Smooth muscle cell (in vitro differentiated cells): Measurements from ENCODE around the gene SLC22A17. TPM values are rescaled to one million over a fixed set of nuclear protein-coding genes. Genes with fewer than 3 reads are reported as not detected.
"Not testable (repeated sequence)": the region's sequence is repeated elsewhere in the genome, so short reads cannot be mapped to it uniquely, and the experiment has no call there.

Experiments used
- DNase-seq: peaks from one replicate; lab custom pipeline; 2025; ENCODE audit not compliant: unreplicated experiment; lab: John Stamatoyannopoulos, UW
- H2AFZ ChIP-seq: fragments of 200-600 bp; sonication (generic); 2 replicates; pipeline ENCODE4 v1.6.0; 2016; ENCODE audit warnings: antibody characterized with exemption, low read depth, mild to moderate bottlenecking
- H3F3A ChIP-seq: fragments of 200-600 bp; sonication (generic); 2 replicates; pipeline ENCODE4 v1.6.0; 2017; ENCODE audit warnings: antibody characterized with exemption, low read depth
- H3K27ac ChIP-seq: fragments of 200-600 bp; sonication (generic); 2 replicates; pipeline ENCODE4 v1.5.1; 2016; ENCODE audit warnings: low read depth, mild to moderate bottlenecking
- H3K27me3 ChIP-seq: fragments of 200-600 bp; sonication (generic); 2 replicates; pipeline ENCODE4 v1.6.1; 2016; ENCODE audit warnings: low read depth, mild to moderate bottlenecking
- H3K36me3 ChIP-seq: fragments of 200-600 bp; sonication (generic); 2 replicates; pipeline ENCODE4 v1.5.1; 2016; ENCODE audit warnings: low read depth
- H3K4me1 ChIP-seq: fragments of 200-600 bp; sonication (generic); 2 replicates; pipeline ENCODE4 v1.5.1; 2016; ENCODE audit warnings: low read depth
- H3K4me2 ChIP-seq: fragments of 200-600 bp; sonication (generic); 2 replicates; pipeline ENCODE4 v1.6.0; 2016; ENCODE audit warnings: mild to moderate bottlenecking
- H3K4me3 ChIP-seq: fragments of 200-600 bp; sonication (generic); 2 replicates; pipeline ENCODE4 v1.5.1; 2016; ENCODE audit warnings: mild to moderate bottlenecking
- H3K79me2 ChIP-seq: fragments of 200-600 bp; sonication (generic); 2 replicates; pipeline ENCODE4 v1.6.0; 2016; ENCODE audit warnings: low read depth, mild to moderate bottlenecking
- H3K9ac ChIP-seq: fragments of 200-600 bp; sonication (generic); 2 replicates; pipeline ENCODE4 v1.6.0; 2016; ENCODE audit warnings: low read depth
- H3K9me3 ChIP-seq: fragments of 200-600 bp; sonication (generic); replicated peaks from 2 replicates; pipeline ENCODE4 v1.5.1; 2016; ENCODE audit warnings: low read depth
- H4K20me1 ChIP-seq: fragments of 200-600 bp; sonication (generic); 2 replicates; pipeline ENCODE4 v1.6.0; 2016; ENCODE audit warnings: low read depth
- WGBS: methylation state at CpG from one replicate; pipeline ENCODE4 v1.1.7; 2016; ENCODE audit warnings: low lambda C conversion rate; 5-methylcytosine and 5-hydroxymethylcytosine counted together
- polyA plus RNA-seq: library from polyadenylated mRNA; unstranded; fragments of >200 nt; fragmentation: Nextera tagmentation; extraction: Ambion mirVana; gene quantifications from 2 replicates; pipeline ENCODE4 v1.2.1, GENCODE V29; 2016
- total RNA-seq: library from RNA; depleted of rRNA; stranded (reverse); fragments of >200 nt; gene quantifications from 2 replicates; pipeline ENCODE4 v1.2.3, GENCODE V29; 2014
- TF ChIP-seq, protein P1 (sequence below): fragments of 200-600 bp; sonication (generic); IDR thresholded peaks from 2 replicates; pipeline ENCODE4 v1.5.1; 2017; ENCODE audit warnings: borderline replicate concordance, mild to moderate bottlenecking, antibody characterized with exemption; ENCODE audit not compliant: insufficient read depth, poor library complexity, severe bottlenecking

SLC22A17 gene
- total and polyA plus RNA-seq, 2 experiments from 2014 or later = 81.0 to 127 TPM

DNA sequence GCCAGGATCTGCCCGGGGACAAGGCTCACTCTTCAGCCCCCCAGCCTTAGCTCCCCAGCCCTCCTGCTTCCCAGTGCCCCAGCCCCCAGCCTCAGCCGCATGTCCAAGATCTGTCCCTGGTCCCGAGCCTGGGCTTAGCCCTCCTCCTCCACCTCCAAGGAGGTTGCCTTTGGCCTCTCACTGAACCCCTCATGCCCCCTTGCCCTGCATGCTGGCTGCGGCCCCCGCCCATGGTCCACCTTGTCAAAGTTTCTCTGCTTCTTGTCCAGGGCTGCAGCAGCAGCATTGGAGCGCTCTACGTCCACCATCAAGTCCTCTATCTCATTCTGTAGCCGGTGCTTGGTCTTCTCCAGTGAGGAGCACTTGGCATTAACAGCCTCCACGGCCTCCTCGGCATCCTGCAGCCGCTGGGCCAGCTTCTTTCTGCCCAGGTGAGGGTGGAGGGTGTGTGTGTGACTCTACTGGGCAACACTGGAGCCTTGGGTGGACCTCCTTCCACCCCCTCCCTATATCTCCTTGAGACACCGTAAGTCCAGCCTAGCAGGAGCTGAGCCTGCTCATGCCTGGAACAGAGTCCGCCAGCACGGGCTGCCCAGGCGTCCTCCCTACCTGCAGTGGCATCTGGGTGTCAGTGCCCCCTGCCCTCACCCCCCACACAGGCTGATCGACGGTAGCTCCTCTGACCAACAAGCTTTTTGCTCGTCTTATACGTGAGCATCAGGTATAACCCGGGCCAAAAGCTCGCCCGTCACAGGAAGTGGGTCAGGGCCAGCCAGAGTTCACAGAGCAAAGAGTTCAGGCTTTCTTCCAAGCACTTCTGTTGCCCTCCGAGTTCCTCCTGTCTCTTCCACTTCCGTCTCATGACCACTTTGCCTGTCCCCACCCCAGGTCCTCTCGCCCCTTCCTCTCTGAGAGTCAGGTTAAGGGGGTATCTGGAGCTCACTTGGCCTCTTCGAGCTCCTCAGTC, 35.5 kb upstream of the SLC22A17 start:
- H3K36me3 ChIP-seq = no peaks in the 10 kb centered on the region
- no peak for DNase-seq
- H3K4me3 ChIP-seq = no peak overlapping the region
- TF ChIP-seq, protein P1, sequence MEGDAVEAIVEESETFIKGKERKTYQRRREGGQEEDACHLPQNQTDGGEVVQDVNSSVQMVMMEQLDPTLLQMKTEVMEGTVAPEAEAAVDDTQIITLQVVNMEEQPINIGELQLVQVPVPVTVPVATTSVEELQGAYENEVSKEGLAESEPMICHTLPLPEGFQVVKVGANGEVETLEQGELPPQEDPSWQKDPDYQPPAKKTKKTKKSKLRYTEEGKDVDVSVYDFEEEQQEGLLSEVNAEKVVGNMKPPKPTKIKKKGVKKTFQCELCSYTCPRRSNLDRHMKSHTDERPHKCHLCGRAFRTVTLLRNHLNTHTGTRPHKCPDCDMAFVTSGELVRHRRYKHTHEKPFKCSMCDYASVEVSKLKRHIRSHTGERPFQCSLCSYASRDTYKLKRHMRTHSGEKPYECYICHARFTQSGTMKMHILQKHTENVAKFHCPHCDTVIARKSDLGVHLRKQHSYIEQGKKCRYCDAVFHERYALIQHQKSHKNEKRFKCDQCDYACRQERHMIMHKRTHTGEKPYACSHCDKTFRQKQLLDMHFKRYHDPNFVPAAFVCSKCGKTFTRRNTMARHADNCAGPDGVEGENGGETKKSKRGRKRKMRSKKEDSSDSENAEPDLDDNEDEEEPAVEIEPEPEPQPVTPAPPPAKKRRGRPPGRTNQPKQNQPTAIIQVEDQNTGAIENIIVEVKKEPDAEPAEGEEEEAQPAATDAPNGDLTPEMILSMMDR = no peak
- no peak overlapping the region for H3K27ac ChIP-seq
- H3F3A ChIP-seq = no peaks in the 10 kb centered on the region
- WGBS = 91% methylated on average over 23 of the region's 26 CpGs
- no peaks in the 10 kb centered on the region for H3K79me2 ChIP-seq
- no peaks in the 10 kb centered on the region for H4K20me1 ChIP-seq
- H3K27me3 ChIP-seq = no peaks in the 10 kb centered on the region
- H2AFZ ChIP-seq = no peak overlapping the region
- H3K9ac ChIP-seq = no peak overlapping the region
- no peaks in the 10 kb centered on the region for H3K4me1 ChIP-seq
- no peaks in the 10 kb centered on the region for H3K9me3 ChIP-seq
- no peak overlapping the region for H3K4me2 ChIP-seq

DNA sequence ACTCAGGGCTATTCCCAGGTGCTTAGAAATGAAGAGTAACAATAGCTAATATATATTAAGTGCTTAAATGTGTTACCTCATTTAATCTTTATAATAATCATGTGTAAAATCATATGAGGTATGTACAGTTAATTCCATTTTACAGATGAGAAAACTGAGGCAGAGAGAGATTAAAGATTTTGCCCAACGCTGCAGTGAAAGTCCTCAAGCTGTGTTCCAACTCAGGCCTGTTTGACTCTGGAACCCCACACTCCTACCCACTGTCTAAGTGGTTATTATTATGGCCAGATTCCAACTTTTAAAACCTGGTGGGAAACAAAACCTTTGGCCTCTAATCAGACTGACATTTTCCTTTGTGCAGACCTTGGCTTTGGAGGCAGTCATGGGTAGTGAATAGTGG, 34.3 kb upstream of the SLC22A17 start:
- Histone ChIP-seq H2AFZ (no peak overlapping the region), H3K27me3 (no peaks in the 10 kb centered on the region), H3K4me3 (no peak overlapping the region), H3K79me2 (no peaks in the 10 kb centered on the region), H3K4me1 (no peaks in the 10 kb centered on the region), H3F3A (no peaks in the 10 kb centered on the region), H3K4me2 (no peak overlapping the region), H3K9ac (no peak overlapping the region), H3K9me3 (no peaks in the 10 kb centered on the region), H3K27ac (no peak overlapping the region), H3K36me3 (no peaks in the 10 kb centered on the region), H4K20me1 (no peaks in the 10 kb centered on the region)
- WGBS = 100% methylated on average over 1 of the region's 1 CpG
- TF ChIP-seq, protein P1 = no peak
- DNase-seq = no peak

DNA sequence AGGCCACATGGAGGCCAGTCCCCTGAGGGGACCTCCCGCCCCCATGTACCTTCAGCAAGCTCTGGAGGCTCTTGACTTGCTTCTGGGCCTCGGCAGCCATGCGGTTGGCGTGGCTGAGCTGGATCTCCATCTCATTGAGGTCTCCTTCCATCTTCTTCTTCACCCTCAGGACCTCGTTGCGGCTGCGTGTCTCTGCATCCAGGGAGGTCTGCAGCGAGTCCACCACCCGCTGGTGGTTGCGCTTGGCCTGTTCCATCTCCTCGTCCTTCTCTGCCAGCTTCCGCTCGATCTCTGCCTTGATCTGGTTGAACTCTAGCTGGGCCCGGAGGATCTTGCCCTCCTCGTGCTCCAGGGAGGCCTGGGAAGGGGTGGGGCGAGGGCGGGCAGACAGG, 33.6 kb upstream of the SLC22A17 start:
- 94% methylated on average over 17 of the region's 17 CpGs for WGBS
- not testable (repeated sequence) for H3K9me3 ChIP-seq, H4K20me1 ChIP-seq, H3K4me2 ChIP-seq, H3K36me3 ChIP-seq, H3K27me3 ChIP-seq, H3K4me3 ChIP-seq, H3K27ac ChIP-seq, H3K9ac ChIP-seq, H3K4me1 ChIP-seq, H3F3A ChIP-seq, H2AFZ ChIP-seq, H3K79me2 ChIP-seq, DNase-seq

DNA sequence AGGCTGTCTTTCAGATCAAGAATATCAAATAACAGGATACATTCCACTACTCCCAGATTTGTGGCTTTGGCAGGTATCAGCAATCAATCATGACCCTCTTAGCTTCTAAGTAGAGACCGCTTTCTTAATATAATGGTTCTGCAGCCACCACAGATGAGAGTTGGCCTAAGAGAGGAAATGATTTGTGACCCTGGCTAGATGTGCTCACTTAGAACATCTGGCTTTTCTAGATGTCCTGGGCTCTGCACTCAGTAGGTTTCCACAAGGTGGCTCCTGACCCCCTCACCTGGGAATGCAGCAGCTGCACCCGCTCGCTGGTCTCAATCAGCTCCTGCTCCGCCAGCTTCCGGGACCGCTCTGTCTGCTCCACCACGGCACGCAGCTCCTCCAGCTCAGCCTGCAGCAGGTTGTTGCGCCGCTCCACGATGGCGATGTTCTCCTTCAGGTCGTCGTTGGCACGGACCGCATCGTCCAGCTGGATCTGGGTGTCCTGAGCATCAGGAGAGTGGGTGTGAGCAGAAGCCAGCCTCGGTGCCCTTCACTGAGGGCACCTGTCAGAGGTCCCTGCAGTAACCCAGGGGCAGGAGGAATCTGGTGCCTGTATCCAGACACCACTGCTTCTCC, 33.1 kb upstream of the SLC22A17 start:
- Histone ChIP-seq H4K20me1 (no peaks in the 10 kb centered on the region), H3K27me3 (no peaks in the 10 kb centered on the region), H3F3A (no peaks in the 10 kb centered on the region), H3K4me3 (no peak overlapping the region), H2AFZ (no peak overlapping the region), H3K9me3 (no peaks in the 10 kb centered on the region), H3K4me2 (no peak overlapping the region), H3K27ac (no peak overlapping the region), H3K36me3 (no peaks in the 10 kb centered on the region), H3K79me2 (no peaks in the 10 kb centered on the region), H3K4me1 (no peaks in the 10 kb centered on the region), H3K9ac (no peak overlapping the region)
- WGBS = 91% methylated on average over 18 of the region's 18 CpGs
- TF ChIP-seq, protein P1 = no peak
- DNase-seq = no peak
